ENCODE measurements around the gene ZNF394. TPM values are rescaled to one million over a fixed set of nuclear protein-coding genes. Genes with fewer than 3 reads are reported as not detected.
"Not testable (repeated sequence)": the region's sequence is repeated elsewhere in the genome, so short reads cannot be mapped to it uniquely, and the experiment has no call there.

Gene ZNF394
- total RNA-seq: 60.1 and 61.7 TPM in 2 replicates

- intact Hi-C loops (cut with micrococcal nuclease): loop anchor here (1.0 to 10.0 kb wide), 8 partner anchors 28 to 495 kb away; partner anchors contain the start of genes ATP5MF, FAM200A, TRIM4 and ZNF655
These were observed at the start of gene ZNF394 for GRCh38 chr7:99499721-99500636. TSS of gene ZNF394 (minus strand) at chr7:99500281. CDS start at chr7:99500093, 188 bp downstream.

- intact Hi-C loops (cut with micrococcal nuclease): not testable (repeated sequence)
These were observed 49.5 kb upstream of the ZNF394 start for GRCh38 chr7:99549545-99549944.

- intact Hi-C loops (cut with micrococcal nuclease): not testable (repeated sequence)
These were observed 45.2 kb upstream of the ZNF394 start for GRCh38 chr7:99545308-99545707.

GRCh38 chr7:99543916-99544315 is 43.8 kb upstream of the ZNF394 start:
- intact Hi-C loops (cut with micrococcal nuclease): no loop called here

GRCh38 chr7:99543081-99543671 is 43.1 kb upstream of the ZNF394 start:
- intact Hi-C loops (cut with micrococcal nuclease): no loop called here

GRCh38 chr7:99541212-99541611 is 41.1 kb upstream of the ZNF394 start:
- intact Hi-C loops (cut with micrococcal nuclease): no loop called here

- intact Hi-C loops (cut with micrococcal nuclease): no loop called here
These were observed 40.5 kb upstream of the ZNF394 start for GRCh38 chr7:99540542-99540941.

GRCh38 chr7:99539213-99539811 is 39.2 kb upstream of the ZNF394 start:
- intact Hi-C loops (cut with micrococcal nuclease): no loop called here

GRCh38 chr7:99535667-99536066 is 35.6 kb upstream of the ZNF394 start:
- intact Hi-C loops (cut with micrococcal nuclease): no loop called here

- intact Hi-C loops (cut with micrococcal nuclease): no loop called here
These were observed 31.3 kb upstream of the ZNF394 start for GRCh38 chr7:99531354-99531765.

- intact Hi-C loops (cut with micrococcal nuclease): no loop called here
These were observed 25.8 kb upstream of the ZNF394 start for GRCh38 chr7:99525713-99526440.

- intact Hi-C loops (cut with micrococcal nuclease): no loop called here
These were observed 21.3 kb upstream of the ZNF394 start for GRCh38 chr7:99521399-99521798.

GRCh38 chr7:99514050-99514449 is 14.0 kb upstream of the ZNF394 start:
- intact Hi-C loops (cut with micrococcal nuclease): no loop called here

GRCh38 chr7:99505324-99505662 is 5.2 kb upstream of the ZNF394 start:
- intact Hi-C loops (cut with micrococcal nuclease): loop anchor here (1.0 to 10.0 kb wide), 5 partner anchors 47 to 490 kb away; partner anchors contain the start of genes FAM200A, ZNF655 and ZSCAN25

GRCh38 chr7:99504603-99505323 is 4.7 kb upstream of the ZNF394 start, which contains the start of gene ZKSCAN5:
TSS of gene ZKSCAN5 (plus strand) at chr7:99504662. CDS start at chr7:99506045, 1,383 bp downstream.
- intact Hi-C loops (cut with micrococcal nuclease): loop anchor here (1.0 to 10.0 kb wide), 10 partner anchors 32 to 511 kb away; partner anchors contain the start of genes BUD31, FAM200A, PDAP1 and ZKSCAN1

GRCh38 chr7:99504281-99504602 is 4.2 kb upstream of the ZNF394 start:
- intact Hi-C loops (cut with micrococcal nuclease): loop anchor here (1.0 to 10.0 kb wide), 7 partner anchors 32 to 511 kb away; partner anchors contain the start of genes BUD31, PDAP1, ZKSCAN1 and ZNF789

- intact Hi-C loops (cut with micrococcal nuclease): loop anchor here (10.0 kb wide), 2 partner anchors 334 to 494 kb away; no protein-coding TSS in a partner anchor
These were observed 1.2 kb upstream of the ZNF394 start for GRCh38 chr7:99501236-99501635.

- intact Hi-C loops (cut with micrococcal nuclease): loop anchor here (1.0 to 10.0 kb wide), 8 partner anchors 28 to 494 kb away; partner anchors contain the start of genes ATP5MF, FAM200A, TRIM4 and ZNF655
These were observed 542 bp upstream of the ZNF394 start for GRCh38 chr7:99500637-99501009.

- intact Hi-C loops (cut with micrococcal nuclease): no loop called here
These were observed 735 bp downstream of the ZNF394 start for GRCh38 chr7:99499371-99499720.

GRCh38 chr7:99498546-99498944 is 1.5 kb downstream of the ZNF394 start:
- intact Hi-C loops (cut with micrococcal nuclease): no loop called here

Measured in T-helper 1 cell treated with Interleukin-12 subunit alpha and Interleukin-12 subunit beta and Interleukin-4 antibody, amounts not matched to agents 30 ng/mL and 1 ng/mL, for 36 hours (primary cell).